NCI-H2196 (cell line): ENCODE data around the gene KDM1B.
A peak's percentile ranks its signal among the peaks of the same experiment; 100 is the strongest.

ENCODE experiments used
- DNase-seq: peaks from one replicate; lab custom pipeline; 2025; ENCODE audit not compliant: unreplicated experiment; lab: John Stamatoyannopoulos, UW

Gene KDM1B

DNA sequence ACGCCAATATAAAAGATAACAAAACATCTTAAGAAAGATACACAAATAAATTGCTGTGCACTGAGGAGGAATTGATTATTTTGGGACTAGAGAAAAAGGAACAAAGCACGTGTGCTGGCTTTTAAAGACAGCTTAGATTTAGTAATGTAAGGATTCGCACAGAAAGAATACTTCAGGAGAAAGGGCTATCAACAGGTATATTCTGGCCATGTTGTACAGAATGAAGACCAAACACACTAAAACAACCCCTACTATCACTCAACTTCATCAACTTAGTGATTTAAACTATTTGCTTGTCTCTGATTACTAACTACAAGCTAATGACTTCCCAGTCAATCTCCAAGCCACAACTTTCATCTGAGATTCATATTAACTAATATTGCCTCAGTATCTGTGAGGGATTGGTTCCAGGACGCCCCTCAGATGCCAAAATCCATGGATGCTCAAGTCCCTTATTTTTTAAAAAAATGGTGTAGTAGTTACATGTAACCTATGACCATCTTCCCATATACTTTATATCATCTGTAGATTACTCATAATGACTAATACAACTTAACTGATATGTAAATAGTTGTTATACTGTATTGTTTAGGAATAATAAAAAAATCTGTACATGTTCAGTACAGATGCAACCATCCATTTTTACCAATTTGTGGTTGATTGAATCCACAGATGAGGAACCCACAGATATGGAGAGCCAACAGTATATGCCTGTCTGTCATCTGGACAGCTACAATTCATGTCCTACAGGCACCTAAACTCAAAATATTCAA lies 104.6 kb downstream of the KDM1B start:
- no peak for DNase-seq

DNA sequence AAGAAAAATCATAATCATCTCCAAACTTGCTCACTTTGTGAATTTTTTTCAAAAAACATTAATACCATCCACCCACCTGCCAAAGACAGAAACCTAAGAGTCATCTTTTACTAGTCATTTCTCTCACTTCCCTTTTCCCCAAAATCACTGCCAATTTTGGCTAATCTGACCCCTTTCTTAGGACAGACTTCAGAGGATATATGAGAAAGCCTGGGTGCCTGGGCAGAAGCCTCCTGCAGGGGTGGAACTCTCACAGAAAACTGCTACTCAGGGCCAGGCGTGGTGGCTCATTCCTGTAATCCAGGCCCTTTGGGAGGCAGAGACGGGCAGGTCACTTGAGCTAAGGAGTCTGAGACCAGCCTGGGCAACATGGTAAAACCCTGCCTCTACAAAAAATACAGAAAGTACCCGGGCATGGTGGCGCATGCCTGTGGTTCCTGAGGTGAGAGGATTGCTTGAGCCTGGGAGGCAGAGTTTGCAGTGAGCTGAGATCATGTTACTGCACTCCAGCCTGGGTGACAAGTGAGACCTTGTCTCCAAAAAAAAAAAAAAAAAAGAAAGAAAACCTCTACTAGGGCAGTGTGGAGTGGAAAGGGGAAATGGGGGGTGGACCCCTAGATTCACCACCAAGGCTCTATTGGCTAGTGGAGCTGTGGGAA lies 105.4 kb downstream of the KDM1B start:
- peak; percentile 42 for DNase-seq

DNA sequence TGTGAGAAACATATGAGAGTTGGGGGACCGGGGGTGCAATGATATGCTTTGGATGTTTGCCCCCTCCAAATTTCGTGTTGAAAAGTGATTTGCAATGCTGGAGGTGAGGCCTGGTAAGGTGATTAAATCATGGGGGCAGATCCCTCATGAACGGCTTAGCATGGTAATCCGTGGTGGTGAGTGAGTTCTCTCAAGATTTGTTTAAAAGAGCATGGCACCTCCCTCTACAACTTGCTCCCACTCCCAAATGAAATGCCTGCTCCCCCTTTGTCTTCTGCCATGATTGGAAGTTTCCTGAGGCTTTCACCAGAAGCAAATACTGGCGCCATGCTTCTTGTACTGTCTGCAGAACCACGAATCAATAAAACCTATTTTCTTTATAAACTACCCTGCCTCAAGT lies 106.7 kb downstream of the KDM1B start:
- DNase-seq: no peak

DNA sequence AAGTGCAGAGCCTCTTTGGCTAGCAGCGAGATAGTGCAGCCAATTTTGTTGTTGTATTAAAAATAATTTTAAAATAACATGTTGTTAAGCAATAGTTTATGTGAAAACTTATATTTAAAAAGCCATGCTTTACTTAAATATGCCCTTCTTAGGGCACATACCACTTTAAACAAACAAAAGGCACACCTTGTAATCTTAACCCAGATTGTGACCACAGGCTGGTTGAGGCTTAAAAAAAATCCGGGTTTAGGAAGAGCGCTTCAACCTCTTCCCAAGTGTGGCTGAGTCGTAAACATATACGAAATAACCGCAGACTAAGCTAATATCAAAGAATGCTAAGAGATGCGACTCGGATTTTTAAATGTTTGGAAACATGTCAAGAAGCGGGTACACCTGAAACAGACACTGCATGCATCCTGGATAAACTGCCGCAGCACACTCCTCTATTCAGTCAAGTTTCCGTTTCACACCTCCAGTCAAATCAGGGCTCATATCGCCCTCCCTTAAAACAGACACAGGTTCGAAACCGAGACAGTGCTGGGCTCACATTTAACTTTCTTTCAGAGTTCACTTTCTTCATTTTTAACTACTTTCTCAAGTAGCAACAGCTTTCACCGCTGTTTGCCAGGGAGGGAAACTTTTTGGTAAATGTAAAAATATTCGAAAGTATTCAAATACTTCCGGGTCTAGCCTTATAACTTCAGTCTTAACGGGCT lies 107.6 kb downstream of the KDM1B start:
- no peak for DNase-seq

DNA sequence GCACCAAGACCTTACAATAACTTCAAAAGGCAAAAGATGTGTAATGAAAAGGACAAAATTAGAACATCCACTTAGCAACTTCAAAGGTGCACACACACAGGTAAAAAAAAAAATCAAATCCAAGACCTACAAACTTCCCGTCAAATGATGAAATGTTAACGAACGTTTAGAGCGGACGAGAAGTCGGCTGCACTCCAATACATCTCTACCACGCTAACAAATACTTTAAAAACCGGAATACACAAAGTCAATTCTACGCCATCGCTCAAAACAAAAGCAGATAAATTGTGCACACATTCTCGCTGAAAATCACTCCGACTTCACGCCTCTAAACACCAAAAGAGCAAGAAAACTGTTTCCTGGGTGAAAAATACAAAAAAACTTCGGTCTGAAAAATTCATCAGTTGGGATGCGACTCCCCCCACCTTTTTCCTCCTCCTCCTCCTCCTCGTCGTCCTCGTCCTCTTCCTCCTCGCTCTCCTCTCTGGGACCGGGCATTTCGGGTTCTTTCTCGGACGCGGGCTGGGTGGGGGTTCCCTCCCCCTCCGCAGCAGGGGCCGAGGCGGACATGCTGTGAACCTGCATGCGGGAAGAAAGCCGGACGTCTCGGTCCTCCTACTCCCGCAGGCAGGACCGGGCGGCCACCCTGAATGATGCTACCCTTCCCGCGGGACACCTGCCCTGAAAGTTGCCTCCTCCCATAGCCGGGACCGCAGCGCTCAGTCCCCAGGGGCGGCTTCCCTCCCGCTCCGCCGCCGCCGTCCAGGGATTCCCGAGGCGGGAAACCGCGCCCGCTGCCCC lies 108.4 kb downstream of the KDM1B start:
- DNase-seq: no peak

DNA sequence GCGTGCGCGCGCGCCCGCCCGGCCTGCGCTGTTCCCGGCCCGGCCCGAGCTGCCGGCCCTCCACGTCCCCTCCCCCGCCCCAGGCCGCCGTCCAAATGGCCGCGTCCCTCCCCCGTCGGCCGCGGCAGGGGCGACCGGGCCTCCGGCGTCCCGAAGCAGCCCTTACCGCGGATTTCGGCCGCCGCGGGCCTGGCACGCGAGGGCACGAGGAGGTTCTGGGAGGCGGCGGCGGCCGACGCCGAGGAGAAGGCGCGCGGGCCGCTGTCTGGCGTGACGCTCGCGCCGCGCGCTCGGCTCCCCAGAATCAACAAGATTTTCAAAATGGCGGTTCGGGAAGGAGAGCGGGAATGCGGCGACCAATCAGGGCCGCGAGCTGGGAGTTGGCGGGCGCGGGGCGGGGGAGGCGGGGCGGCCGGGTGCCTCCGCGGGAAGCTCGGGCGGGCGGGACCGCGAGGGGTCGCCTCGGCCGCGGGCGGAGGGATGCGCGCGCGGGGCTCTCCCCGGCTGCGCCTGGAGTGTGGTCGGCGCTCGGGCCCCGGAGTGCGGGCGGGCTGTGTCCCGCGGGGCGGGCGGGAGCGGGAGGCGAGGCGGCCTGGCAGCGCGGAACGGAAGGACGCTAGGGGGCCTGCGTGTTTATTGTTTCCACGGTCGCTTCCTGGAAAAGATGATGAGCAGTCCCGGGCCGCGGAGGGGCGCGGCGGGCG lies 109.1 kb downstream of the KDM1B start, which contains the start of gene DEK:
Gene DEK (minus strand): TSS at position 312 of the 704 bp plus-strand sequence. CDS start 543 bp downstream, outside the sequence.
- peak; percentile 84 for DNase-seq

DNA sequence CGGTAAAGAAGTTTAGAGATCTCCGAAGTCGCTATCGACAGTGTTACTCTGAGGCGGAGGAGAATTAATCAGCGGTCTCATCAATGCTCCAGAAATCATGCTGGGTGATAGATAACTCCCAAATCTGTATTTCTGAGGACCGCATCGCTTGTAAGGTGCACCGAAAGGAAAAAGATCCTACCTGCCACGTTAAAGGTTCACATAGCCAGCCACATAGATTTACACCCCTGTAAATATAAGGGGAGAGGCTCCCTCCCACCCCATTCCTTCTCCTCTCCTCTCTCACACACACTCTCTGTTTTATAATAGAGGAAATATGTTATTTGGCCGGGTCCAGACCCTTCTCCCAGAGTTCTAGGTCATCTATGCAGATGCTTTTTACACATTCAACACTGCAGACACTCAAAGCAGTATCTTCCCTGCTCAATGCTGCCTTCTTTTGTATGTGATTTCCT lies 109.7 kb downstream of the KDM1B start:
- DNase-seq: no peak

DNA sequence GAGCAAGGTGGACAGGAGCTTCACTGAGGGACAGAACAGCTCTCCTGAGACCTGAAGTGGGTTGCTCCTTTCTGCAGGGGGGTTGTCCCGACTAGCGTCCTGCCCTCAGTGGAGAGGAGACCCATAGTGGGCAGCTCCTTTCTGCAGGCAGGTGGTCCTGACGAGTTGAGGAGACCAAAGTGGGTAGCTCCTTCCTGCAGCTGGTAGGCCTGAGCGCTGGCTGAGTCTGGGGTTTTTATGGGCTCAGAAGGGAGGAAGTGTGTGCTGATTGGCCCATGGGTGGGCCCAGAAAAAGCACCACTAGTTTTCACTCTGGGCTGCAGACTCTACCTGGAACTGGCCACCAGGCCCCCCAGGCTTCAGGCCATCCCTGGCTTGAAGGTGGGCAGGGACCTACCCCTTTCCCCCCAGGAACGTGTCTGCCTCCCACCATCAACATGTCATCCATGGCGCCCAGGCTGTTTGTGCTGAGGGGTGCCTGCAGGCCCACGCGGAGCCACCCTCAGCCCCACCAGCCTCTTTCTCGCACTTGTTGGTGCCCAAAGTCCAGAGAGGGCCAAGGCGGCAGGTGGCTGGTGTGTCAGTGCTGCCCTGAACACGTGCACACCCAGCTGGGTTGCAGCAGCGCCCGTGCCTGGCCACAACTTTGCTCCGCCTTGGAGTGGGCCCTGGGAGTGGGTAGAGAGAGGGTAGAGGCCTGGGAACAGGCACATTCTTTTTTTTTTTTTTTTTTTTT lies 110.7 kb downstream of the KDM1B start:
- DNase-seq: no peak

DNA sequence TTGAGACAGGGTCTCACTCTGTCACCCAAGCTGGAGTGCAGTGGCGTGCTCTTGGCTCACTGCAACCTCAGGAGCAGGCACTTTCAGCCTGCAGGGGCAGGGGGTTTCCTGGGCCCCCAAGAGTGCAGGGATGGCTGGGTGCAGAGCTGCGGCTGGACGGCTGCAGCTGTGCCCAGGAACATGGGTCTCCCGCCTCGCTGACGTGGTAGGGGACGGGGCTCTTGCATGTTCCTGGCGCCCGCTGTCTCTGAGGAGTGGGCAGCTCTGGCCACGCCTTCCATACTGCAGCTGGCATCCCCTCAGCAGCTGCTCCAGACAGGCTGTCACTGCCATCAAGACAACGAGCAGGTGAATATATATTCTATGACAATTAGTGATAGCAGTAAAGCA lies 111.3 kb downstream of the KDM1B start:
- no peak for DNase-seq

DNA sequence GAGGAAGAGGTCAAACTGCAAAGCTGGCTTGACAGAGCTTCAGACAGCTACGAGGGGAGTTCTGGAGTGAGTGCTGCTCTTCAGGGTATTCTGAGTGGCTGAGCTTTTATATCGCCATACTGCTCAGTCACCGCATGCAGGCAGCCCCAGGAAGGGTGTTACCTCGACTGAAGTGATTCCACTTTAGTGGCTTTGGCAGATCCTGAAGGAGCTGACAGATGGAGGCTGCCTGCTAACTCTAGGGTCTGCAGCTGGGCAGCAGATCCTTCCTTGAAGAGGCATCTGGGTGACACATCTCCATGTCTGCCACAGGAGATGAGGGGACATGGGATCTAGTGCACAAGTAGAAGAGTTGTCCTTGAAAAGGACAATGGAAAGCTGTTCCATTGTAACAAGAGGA lies 112.8 kb downstream of the KDM1B start:
- DNase-seq: no peak

DNA sequence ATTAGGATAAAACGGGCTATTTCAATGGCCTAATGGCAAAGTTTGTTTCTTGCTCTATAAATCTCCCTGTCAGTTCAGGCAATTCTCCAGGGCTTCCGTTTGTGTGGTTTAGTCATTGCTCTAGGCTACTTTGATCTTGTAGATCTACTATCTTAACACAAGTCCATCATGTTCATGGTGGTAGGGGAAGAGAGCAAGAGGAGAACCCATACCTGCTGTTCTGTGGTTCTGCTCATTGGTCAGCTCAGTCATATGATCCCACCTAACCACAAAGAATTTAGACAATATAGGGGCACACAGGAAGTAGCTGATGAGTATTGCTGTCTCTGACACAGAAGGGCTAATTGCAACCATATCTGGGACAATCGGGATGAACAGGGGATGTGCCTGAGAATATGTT lies 114.0 kb downstream of the KDM1B start:
- DNase-seq: no peak

DNA sequence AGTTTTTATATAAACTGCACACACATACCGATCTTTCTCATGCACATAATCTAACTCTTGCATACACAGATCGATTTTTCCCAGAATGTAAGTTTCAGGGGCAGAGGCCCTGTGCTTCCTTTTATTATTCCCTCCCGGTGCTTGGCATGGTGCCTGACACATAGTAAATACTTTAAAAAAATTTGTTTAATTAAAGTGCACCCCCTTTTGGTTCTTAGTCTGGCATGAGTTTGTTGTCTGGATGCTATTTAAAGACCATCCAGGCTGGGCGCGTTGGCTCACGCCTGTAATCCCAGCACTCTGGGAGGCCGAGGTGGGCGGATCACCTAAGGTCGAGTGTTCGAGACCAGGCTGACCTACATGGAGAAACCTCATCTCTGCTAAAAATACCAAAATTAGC lies 114.5 kb downstream of the KDM1B start:
- DNase-seq: no peak

DNA sequence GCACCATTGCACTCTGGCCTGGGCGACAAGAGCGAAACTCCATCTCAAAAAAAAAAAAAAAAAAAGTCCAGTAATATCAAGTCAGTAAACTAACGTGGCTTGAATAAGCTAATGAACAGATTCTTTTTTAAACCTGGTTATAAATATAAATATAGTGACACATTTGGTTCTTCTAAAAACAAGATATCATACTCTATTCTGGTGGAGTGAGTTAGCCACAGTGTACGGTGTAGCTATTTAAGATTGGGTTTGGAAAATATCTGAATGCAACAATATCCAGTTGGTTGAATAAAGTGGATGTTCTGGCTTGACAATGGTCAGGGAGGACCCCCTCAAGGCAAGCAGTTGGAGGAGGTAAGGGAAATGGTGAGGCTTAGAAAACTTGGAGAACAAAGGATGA lies 115.0 kb downstream of the KDM1B start:
- no peak for DNase-seq
